DMS 273 treated with DMSO at 0.1 percent for 48 hours (cell line): ENCODE results near the gene FAM131A.
A peak's percentile ranks its signal among the peaks of the same experiment; 100 is the strongest.
"Not testable (repeated sequence)": the region's sequence is repeated elsewhere in the genome, so short reads cannot be mapped to it uniquely, and the experiment has no call there.

ENCODE experiments used
- DNase-seq: peaks from one replicate; lab custom pipeline; 2025; lab: John Stamatoyannopoulos, UW

FAM131A gene

DNA sequence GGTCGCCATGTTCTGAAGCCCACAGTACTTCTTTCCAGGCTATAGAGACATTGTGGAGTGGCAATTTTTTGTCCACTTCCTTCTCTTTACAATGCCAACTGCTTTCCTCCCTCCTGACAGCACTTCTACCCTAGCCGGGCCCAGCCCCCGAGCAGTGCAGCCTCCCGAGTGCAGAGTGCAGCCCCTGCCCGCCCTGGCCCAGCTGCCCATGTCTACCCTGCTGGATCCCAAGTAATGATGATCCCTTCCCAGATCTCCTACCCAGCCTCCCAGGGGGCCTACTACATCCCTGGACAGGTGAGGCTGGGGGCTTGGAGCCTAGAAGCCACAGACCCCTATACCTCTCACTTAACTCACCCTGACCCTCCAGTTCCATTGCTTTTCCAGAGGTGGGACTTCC is 20.2 kb upstream of the FAM131A start:
- DNase-seq: no peak

DNA sequence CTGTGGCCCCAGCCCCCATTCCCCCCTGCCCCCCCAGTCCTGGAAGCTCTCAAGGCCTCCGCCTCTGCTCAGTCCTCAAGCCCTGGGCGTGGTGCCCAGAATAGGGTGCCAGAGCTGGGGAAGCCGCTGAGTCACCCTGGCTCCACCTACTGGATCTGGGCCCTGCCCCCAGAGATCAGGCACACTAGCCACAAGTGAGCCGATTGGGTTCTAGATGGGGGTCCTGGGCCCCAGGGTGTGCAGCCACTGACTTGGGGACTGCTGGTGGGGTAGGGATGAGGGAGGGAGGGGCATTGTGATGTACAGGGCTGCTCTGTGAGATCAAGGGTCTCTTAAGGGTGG is 17.3 kb upstream of the FAM131A start:
- peak; percentile 70 for DNase-seq

DNA sequence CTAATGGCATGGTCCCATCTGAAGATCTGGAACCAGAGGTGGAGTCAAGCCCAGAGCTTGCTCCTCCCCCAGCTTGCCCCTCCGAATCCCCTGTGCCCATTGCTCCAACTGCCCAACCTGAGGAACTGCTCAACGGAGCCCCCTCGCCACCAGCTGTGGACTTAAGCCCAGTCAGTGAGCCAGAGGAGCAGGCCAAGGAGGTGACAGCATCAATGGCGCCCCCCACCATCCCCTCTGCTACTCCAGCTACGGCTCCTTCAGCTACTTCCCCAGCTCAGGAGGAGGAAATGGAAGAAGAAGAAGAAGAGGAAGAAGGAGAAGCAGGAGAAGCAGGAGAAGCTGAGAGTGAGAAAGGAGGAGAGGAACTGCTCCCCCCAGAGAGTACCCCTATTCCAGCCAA is 15.7 kb upstream of the FAM131A start:
- DNase-seq: no peak

DNA sequence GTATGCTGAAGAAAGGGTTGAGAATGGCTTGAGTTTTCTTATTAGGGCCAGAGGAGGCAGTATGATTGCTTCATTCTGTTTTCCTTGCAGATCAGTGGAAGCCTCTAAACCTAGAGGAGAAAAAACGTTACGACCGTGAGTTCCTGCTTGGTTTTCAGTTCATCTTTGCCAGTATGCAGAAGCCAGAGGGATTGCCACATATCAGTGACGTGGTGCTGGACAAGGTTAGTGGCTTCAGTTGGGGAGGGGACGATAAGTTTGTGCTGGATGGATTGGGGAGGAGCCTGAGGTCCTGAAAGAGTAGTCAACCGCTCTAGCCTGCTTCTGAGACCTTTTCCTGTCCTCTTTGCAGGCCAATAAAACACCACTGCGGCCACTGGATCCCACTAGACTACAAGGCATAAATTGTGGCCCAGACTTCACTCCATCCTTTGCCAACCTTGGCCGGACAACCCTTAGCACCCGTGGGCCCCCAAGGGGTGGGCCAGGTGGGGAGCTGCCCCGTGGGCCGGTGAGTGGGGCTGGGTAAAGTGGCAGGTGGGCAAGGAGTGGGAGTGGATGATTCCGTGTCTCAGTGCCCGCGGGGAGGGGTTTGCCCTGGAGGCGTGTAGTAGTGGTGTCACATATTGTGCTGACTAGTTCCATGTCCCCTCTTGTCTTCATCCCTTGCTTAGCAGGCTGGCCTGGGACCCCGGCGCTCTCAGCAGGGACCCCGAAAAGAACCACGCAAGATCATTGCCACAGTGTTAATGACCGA is 14.5 kb upstream of the FAM131A start:
- DNase-seq: no peak

DNA sequence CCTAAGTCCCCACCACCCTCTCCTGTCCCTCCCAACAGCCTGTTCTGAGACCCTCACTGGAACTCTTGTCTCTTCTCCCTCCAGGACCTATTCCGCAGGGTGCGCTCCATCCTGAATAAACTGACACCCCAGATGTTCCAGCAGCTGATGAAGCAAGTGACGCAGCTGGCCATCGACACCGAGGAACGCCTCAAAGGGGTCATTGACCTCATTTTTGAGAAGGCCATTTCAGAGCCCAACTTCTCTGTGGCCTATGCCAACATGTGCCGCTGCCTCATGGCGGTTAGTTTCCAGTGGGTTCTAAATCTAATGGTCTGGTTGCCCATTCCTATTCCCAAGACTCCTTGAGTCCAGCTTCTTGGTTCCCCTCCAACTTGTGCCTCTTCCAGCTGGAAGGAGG is 13.7 kb upstream of the FAM131A start:
- no peak for DNase-seq

DNA sequence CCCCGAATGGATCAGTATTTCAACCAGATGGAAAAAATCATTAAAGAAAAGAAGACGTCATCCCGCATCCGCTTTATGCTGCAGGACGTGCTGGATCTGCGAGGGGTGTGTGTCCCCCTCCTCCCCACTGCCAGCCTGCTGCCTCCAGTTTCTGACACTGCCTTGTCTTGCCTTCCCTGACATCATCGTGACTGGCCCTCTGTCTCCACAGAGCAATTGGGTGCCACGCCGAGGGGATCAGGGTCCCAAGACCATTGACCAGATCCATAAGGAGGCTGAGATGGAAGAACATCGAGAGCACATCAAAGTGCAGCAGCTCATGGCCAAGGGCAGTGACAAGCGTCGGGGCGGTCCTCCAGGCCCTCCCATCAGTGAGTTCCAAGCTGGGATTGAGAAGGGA is 12.1 kb upstream of the FAM131A start:
- DNase-seq: no peak

DNA sequence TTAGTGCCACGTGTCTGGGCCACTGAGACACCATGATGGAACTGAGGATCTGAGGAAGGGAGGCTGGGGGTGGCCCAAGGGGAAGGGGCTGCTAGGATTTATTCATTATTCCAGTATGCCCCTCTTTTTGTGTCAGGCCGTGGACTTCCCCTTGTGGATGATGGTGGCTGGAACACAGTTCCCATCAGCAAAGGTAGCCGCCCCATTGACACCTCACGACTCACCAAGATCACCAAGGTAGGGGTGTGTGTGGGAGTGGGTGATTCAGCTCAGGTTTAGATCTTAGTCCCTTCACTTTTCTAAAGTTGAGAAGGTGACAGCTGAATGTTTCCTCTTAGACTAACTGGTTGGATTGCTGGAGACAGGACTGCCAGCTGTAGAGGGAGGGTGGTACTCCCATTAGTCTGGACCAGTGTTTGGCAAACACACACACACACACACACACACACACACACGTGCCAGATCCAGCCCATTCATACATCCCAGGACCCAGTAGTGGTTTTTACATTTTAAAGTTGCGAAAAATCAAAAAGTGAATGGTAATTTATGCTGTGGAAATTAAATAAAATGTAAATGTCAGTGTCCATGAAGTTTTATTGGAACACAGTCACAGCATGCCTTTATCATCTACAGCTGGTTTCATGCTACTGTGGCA is 11.6 kb upstream of the FAM131A start:
- DNase-seq: no peak

DNA sequence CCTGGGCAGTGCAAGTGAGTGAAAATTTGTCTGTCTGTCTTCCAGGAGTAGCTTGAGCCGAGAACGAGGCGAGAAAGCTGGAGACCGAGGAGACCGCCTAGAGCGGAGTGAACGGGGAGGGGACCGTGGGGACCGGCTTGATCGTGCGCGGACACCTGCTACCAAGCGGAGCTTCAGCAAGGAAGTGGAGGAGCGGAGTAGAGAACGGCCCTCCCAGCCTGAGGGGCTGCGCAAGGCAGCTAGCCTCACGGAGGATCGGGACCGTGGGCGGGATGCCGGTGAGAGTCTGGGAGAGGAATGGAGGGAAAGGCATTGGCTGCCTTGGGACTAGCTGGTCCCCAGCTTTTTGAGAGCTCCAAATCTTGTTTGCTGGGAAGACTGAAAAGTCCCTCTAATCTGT is 10.2 kb upstream of the FAM131A start:
- no peak for DNase-seq

DNA sequence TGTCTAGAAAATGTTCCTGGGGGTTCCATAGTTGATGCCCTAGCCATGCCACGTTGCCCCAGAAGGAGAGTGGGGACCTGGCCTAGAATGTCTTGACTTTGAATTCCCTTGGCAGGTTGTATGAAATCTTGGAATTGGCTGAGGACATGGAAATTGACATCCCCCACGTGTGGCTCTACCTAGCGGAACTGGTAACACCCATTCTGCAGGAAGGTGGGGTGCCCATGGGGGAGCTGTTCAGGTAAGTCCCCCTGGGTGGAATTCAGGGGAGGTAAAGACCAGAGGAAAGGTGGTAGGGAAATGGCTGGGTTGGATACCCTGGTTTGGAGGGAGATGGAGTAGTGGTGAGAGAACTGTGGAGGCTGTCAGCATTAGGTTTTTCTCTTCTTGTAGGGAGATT is 8.9 kb upstream of the FAM131A start:
- no peak for DNase-seq

DNA sequence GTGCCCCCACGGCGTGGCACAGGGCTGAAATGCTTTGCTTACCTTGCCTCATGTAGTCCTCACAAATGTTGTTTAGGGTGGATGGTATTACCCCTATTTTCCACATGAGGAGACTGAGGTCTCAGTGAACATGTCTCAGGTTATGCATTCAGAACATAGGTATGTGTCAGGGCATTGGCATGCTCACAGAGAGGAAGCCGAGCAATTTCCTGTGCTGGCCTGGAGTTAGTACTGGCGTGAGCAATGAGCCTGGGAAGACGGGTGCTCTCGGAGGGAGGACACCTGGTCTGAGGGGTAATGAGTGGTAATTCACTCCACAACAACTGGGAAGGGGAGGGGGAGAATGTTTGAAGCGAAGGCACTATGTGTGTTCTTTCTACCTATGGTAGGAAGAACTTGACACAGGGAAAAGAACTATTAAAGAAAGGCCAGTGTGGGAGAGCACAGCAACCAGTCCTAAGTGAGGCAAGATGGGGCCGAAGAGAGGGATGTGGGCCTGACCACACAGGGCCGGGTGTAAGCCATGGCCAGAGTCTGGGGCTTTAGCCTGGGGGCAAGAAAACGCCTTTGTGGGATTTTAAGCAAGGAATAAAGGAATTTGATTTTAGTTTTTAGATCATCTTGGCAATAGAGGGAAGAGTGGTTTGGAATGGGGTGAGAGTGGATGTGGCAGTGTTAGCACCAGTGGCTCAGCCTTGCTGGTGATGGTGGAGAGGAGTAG is 4.9 kb upstream of the FAM131A start:
- no peak for DNase-seq

DNA sequence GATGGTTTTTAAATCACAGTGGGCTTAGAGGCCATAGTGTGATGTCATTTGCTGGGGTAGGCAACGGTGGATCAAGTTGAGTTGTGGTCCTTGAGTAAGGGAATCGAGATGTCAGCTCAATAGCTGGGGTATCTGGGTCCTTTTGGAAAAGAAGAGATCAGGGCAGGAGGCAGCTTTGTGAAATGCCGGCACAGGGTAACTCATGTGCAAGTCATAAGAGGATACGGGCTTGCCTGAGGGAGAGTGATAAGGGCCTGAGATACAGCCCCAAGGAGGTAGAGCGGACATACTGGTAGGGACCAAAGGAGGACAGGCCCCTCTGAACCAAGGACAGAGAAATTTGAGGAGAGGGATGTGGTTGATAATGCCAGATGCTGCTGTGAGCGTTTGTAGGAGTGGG is 4.2 kb upstream of the FAM131A start:
- DNase-seq: no peak

DNA sequence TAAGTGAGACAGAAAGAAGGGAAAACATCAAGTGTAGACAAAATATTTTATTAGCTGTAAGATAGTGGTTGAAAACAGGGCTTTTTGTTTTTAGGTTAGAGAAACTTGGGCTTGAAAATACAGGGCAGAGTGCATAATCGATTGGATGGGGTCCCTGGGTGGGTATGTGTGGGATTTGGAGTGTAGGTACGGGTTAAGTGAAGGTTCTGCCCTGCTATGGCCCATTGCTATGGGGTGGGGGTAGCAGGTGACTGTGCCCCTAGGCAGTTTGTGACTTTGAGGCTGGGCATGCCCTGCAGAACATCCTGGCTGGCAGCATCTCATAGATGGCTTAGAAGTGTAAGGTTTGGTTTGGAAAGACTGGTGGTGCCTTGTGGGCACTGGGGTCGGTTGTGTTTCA is 3.7 kb upstream of the FAM131A start:
- no peak for DNase-seq

DNA sequence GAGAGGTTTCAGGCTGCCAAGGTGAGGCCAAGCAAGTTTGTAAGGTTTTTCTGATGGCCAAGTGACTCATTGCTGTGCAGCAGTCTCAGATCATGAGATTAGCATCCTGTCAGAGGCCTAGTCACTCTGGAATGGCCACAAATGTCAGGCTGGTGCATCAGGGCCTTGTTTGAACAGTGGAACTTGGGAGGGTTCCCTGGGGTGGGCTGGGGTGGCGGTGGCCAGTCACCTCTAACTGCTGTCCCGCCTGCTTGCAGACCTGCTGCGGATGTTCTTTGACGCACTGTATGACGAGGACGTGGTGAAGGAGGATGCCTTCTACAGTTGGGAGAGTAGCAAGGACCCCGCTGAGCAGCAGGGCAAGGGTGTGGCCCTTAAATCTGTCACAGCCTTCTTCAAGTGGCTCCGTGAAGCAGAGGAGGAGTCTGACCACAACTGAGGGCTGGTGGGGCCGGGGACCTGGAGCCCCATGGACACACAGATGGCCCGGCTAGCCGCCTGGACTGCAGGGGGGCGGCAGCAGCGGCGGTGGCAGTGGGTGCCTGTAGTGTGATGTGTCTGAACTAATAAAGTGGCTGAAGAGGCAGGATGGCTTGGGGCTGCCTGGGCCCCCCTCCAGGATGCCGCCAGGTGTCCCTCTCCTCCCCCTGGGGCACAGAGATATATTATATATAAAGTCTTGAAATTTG is 2.8 kb upstream of the FAM131A start:
- DNase-seq: no peak

DNA sequence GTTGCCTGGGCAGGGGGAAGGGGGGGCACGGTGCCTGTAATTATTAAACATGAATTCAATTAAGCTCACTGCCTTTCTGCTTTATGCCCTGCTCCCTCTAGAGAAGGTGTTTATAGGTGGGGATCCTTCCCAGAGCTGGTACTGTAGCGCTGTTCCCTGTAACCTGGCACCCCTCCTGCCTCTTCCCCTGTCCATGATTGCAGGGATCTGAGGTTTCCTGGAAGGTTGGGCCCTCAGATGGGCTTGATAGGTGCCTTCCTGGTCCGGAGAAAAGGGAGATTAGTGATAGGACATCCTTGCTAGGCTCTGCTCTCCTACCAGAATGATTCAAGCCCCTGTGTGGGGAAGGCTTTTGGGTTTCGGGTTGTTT is 2.1 kb upstream of the FAM131A start:
- peak; percentile 88 for DNase-seq

DNA sequence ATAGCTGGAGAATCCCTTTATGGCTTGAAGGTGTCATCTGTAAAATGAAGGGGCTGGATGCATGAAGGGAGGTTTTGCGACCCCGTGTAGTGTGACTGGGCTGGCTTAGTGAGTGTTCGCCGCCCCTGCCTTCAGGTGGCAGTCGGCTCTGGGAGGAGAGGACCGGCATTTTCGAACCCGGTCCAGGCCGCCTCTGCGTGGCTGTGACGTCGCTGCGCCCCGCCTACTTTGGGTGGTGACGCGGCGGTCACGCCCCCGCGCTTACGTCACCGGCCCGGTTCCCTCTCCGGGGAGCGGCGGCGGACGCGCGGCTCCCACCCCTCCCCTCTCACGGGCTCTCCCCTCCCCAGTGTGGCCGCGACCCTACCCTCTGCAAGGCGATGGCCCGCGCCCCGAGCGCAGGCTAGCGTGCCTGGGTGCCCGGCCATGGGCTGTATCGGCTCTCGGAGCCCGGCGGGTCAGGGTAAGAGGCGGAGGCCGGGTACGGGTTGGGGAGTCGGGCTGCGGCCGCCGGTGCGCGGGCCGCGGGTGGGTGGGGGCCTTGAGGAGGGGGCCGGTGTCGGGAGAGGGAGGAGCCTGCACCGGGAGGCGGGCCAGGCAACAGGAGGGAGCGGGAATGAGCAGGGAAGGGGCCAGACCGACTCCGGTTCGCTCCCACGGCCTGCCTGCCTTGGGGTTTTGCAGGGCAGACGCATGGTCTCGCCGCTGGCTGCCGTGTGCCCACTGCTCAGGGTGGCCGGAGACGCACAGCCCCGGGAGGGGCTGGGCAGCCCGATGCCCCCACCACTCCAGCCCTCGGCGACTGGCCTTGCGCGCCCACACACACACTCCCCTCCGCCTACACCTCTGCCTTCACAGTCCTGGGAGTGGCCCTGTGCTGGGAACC is 1.5 kb upstream of the FAM131A start:
- peak; percentile 88 for DNase-seq

DNA sequence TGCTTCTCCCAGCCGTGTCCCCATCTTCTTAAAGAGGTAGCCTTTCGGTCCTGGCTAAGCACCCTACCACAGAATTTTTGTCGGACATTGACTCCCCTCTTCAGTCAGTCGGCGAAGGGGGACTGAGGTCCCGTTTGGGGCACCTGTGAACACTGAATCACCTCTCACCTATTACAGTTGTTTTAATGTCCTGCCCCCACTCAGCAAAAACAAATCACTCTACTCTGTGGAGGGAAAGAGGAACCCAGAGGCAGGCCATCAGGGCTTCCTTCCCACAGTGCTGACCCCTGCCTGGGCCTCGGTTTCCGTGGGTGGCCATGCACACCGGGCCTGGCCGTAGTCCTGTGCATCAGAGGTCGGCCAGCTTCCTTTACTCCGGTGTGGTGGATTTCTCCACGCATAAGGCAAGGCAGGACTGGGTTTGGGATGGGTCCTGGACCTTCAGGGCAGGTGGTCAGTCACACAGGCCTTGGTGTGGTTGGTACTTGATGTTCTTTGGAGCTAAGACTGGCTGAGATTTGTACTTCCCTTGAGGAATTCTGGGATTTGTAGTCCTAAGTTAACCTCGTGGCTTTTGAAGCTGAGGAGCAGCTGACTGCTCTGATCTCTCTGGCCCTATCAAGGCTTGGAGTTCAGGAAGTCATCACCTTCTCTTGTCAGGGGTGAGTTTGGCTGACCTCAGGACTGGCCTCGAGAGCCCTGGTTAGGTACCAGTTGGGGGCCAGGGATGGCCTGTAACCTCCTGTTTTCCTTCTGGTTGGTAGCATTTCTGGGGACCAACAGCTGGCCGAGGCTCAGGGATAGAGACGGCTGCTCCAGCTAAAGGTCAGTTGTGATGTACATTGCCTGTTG is 627 bp upstream of the FAM131A start:
- DNase-seq: peak; percentile 63

DNA sequence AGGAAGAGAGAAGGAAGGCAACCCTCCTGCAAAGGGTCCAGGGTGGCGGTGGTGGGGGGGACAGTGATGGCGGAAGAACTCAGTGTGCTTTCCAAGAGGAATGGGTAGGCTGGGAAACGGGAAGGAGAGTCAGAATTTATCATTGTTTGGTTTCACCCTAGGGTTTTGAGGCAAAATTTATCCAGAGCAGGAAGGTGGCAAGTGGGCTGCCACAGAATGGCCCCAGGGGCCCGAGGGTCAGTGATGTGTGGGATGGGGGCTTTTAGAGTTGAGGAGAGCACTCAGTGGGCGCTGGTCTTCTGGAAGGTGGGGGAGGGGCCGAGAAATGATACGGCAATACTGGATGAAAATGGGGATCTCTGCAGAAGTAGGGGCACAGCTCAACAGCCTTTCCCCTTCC is 581 bp downstream of the FAM131A start:
- DNase-seq: no peak

DNA sequence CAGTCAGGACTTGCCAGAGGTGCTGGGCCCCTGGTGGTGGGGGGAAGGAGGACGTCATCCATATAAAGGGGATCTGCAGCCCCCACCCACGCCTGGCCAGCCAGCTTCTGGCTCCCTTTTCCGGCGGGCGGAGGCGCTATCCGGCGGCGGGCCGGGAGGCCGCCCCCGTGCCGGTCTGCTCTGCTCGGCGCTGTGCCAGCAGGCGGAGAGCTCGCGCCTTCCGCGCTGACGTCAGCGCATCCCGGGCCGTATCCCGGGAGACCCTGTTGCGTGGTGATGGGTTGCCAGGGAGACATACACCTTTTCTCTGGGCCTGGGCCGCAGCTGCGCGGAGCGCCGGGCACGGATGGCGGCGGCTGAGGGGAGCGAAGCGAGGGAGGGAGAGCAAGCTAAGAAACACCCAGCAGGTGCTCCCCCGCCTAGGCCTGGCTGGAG is 1.1 kb downstream of the FAM131A start:
- peak; percentile 79 for DNase-seq

DNA sequence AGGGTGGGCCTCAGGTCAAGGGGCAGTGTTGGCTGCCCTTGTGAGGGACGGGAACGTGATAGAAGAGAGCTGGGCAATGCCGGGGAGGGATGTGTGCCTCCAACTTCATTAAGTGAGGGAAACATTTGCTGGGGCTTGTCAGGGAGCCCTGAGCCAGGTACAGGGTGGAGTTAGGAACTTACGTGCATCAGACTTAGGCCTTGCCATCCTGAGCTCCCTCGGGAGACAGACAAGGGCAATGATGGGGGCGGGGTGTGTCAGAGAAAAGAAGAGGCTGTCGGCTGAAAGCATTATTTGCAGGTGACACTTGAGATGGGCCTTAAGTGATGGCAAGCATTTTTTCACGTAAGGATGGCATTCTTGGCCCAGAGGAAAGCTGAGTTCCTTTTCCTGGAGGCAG is 1.6 kb downstream of the FAM131A start:
- no peak for DNase-seq

DNA sequence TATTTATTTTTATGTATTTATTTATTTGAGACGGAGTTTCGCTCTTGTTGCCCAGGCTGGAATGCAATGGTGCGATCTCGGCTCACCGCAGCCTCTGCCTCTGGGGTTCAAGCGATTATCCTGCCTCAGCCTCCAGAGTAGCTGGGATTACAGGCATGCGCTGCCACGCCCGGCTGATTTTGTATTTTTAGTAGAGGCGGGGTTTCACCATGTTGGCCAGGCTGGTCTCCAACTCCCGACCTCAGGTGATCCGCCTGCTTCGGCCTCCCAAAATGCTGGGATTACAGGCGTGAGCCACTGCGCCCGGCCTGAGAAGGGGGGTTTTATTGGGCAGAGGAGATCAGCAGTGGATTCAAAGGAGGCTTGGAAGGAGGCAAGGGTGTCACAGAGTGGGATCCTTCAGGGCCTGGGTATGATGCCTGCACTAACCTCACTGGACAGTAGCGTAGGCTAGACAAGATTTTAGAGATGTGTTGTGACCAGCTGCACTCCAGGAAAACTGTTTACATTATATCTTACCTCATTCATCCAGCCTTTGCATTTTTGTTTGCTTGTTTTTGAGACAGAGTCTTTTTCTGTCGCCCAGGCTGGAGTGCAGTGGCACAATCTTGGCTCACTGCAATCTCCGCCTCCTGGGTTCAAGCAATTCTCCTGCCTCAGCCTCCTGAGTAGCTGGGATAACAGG is 2.2 kb downstream of the FAM131A start:
- DNase-seq: not testable (repeated sequence)
